Testis (tissue), 2 donors: ENCODE data around the gene LAMP5.

Experiments used
- CTCF ChIP-seq, 3 experiments: fragments of 450-650 bp in 2 of 3; fragments of 200-600 bp in 1 of 3; sonication (generic) in 1 of 3; IDR thresholded peaks; one replicate each; pipeline ENCODE4 v1.5.1; 2016 to 2019; ENCODE audit warnings: antibody characterized with exemption in 3 of 3, mild to moderate bottlenecking in 2 of 3, moderate library complexity in 1 of 3
- POLR2A ChIP-seq: fragments of 450-650 bp; IDR thresholded peaks from one replicate; pipeline ENCODE4 v1.6.1; 2017; ENCODE audit warnings: antibody characterized with exemption, mild to moderate bottlenecking, moderate library complexity

- TF ChIP-seq CTCF (IDR thresholded peaks at IDR 0.05) (peak; percentile 18 to 51 (median 32)), POLR2A (no peak)
Observed at GRCh38 chr20:9467995-9468394, 46.4 kb upstream of the LAMP5 start.
